ENCODE results near the gene ATXN7. TPM values are rescaled to one million over a fixed set of nuclear protein-coding genes. Genes with fewer than 3 reads are reported as not detected.

Gene ATXN7
- total RNA-seq, 1 experiment from 2014 or later: 3.6 TPM

GRCh38 chr3:63864008-63864964 is 619 bp downstream of the ATXN7 start:
- H2AFZ ChIP-seq (ENCODE audit: low read length): peak overlapping the region; percentile 48
- POLR2A ChIA-PET (ENCODE audit: unreplicated experiment): no interaction called here

DNA sequence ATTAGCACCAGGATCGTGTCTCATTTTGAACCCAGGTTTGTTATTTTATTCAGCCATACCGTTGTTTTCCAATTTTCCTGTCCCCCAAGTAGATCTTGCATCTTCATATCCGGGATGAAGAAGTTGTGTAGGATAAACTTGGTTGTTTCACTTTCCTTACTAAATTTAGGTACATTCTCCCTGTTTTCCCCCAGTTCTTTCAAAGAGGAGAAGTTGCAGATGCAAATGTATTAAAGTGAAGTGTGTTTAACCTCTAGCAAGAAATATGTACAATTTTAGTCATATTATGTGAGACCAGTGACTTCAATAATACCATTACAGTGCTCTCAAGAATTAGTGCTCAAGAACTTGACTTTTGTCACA is 1.3 kb downstream of the ATXN7 start:
- ChIA-PET CTCF (no interaction called here), POLR2A (ENCODE audit: unreplicated experiment) (no interaction called here)
- H3K4me2 ChIP-seq (ENCODE audit: low read length): peak overlapping the region; percentile 86
- no peaks in the 10 kb centered on the region for H3F3A ChIP-seq (ENCODE audit: low read length, unreplicated experiment)
- DNase-seq: no peak
- no peak for ATAC-seq
- TF ChIP-seq CTCF (conservative IDR thresholded peaks at IDR 0.05; ENCODE audit: low read depth, low read length): no peak
- no peak for TF ChIP-seq EZH2phosphoT487 (IDR thresholded peaks at IDR 0.05; ENCODE audit: borderline replicate concordance, low read length)
- TF ChIP-seq EZH2 (IDR thresholded peaks at IDR 0.05; ENCODE audit: low read length, unreplicated experiment): no peak
- H3K9ac ChIP-seq (ENCODE audit: low read length): peak overlapping the region; percentile 86
- peaks cover 80% of the 10 kb centered on the region for H3K79me2 ChIP-seq (ENCODE audit: low read length)
- no peaks in the 10 kb centered on the region for H3K27me3 ChIP-seq (ENCODE audit: low read length)
- peak overlapping the region; percentile 76 for H3K4me3 ChIP-seq (ENCODE audit: low read length)
- 0 out of 2 replicates have a peak, but pooled peaks cover 5% of the 10 kb centered on the region for H3K4me1 ChIP-seq (ENCODE audit: insufficient read depth, low read length)
- H4K20me1 ChIP-seq (ENCODE audit: low read length): no peaks in the 10 kb centered on the region
- intact Hi-C loops (cut with micrococcal nuclease): loop anchor here (5.0 kb wide), 2 partner anchors 47 to 127 kb away; partner anchors contain the start of gene SCAANT1
- H3K27ac ChIP-seq (ENCODE audit: low read length): peak overlapping the region; percentile 25
- H3K9me2 ChIP-seq (replicated peaks; ENCODE audit: low read length): no peaks in the 10 kb centered on the region
- no peaks in the 10 kb centered on the region for H3K36me3 ChIP-seq (ENCODE audit: low read depth, low read length)
- no peaks in the 10 kb centered on the region for H3K9me3 ChIP-seq (ENCODE audit: low read length)
- H2AFZ ChIP-seq (ENCODE audit: low read length): peak overlapping the region; percentile 48; the same call in 1 of the 2 replicates
- TSS peak; percentile 59 for BruUV-seq (replicated peaks)

More at GRCh38 chr3:63864008-63864964, 619 bp downstream of the ATXN7 start:
- Histone ChIP-seq H3K4me3 (ENCODE audit: low read length) (peak overlapping the region; percentile 76), H3K9me3 (ENCODE audit: low read length) (no peaks in the 10 kb centered on the region), H3K27me3 (ENCODE audit: low read length) (no peaks in the 10 kb centered on the region), H3K27ac (ENCODE audit: low read length) (peak overlapping the region; percentile 25), H3K4me2 (ENCODE audit: low read length) (peak overlapping the region; percentile 86), H3K4me1 (ENCODE audit: insufficient read depth, low read length) (0 out of 2 replicates have a peak, but pooled peaks cover 5% of the 10 kb centered on the region), H3K36me3 (ENCODE audit: low read depth, low read length) (no peaks in the 10 kb centered on the region), H3K9ac (ENCODE audit: low read length) (peak overlapping the region; percentile 86), H3K79me2 (ENCODE audit: low read length) (peaks cover 75% of the 10 kb centered on the region), H3K9me2 (replicated peaks; ENCODE audit: low read length) (no peaks in the 10 kb centered on the region), H4K20me1 (ENCODE audit: low read length) (no peaks in the 10 kb centered on the region), H3F3A (ENCODE audit: low read length, unreplicated experiment) (no peaks in the 10 kb centered on the region)
- peak; percentile 58 for ATAC-seq
- CTCF ChIA-PET: no interaction called here
- TF ChIP-seq CTCF (conservative IDR thresholded peaks at IDR 0.05; ENCODE audit: low read depth, low read length): no peak
- TF ChIP-seq EZH2phosphoT487 (IDR thresholded peaks at IDR 0.05; ENCODE audit: borderline replicate concordance, low read length): no peak
- TF ChIP-seq EZH2 (IDR thresholded peaks at IDR 0.05; ENCODE audit: low read length, unreplicated experiment): no peak
- no peak for DNase-seq
- BruUV-seq (replicated peaks): no TSS peak
- intact Hi-C loops (cut with micrococcal nuclease): loop anchor here (5.0 kb wide), 2 partner anchors 48 to 128 kb away; partner anchors contain the start of gene SCAANT1

- POLR2A ChIA-PET (ENCODE audit: unreplicated experiment): no interaction called here
- Histone ChIP-seq H4K20me1 (ENCODE audit: low read length) (no peaks in the 10 kb centered on the region), H3K4me2 (ENCODE audit: low read length) (no peak overlapping the region), H3K79me2 (ENCODE audit: low read length) (peaks cover 64% of the 10 kb centered on the region), H3K27me3 (ENCODE audit: low read length) (no peaks in the 10 kb centered on the region), H3K9ac (ENCODE audit: low read length) (no peak overlapping the region), H3K4me1 (ENCODE audit: insufficient read depth, low read length) (peaks cover 16% of the 10 kb centered on the region), H3K27ac (ENCODE audit: low read length) (no peak overlapping the region), H3K9me2 (replicated peaks; ENCODE audit: low read length) (no peaks in the 10 kb centered on the region), H2AFZ (ENCODE audit: low read length) (no peak overlapping the region), H3F3A (ENCODE audit: low read length, unreplicated experiment) (no peaks in the 10 kb centered on the region), H3K4me3 (ENCODE audit: low read length) (no peak overlapping the region), H3K36me3 (ENCODE audit: low read depth, low read length) (no peaks in the 10 kb centered on the region), H3K9me3 (ENCODE audit: low read length) (no peaks in the 10 kb centered on the region)
- intact Hi-C loops (cut with micrococcal nuclease): no loop called here
- BruUV-seq (replicated peaks): no TSS peak
- DNase-seq (no peak), ATAC-seq (no peak)
- CTCF ChIA-PET: no interaction called here
- no peak for TF ChIP-seq CTCF (conservative IDR thresholded peaks at IDR 0.05; ENCODE audit: low read depth, low read length)
These were observed 3.6 kb downstream of the ATXN7 start for GRCh38 chr3:63867225-63867624.
